Measurements from ENCODE around the gene YIPF4.
"Not testable (repeated sequence)": the region's sequence is repeated elsewhere in the genome, so short reads cannot be mapped to it uniquely, and the experiment has no call there.

Gene YIPF4

GRCh38 chr2:32330136-32330535, 52.4 kb downstream of the YIPF4 start:
- H3K4me3 ChIP-seq (ENCODE audit: low read length): no peak overlapping the region
- no peak for TF ChIP-seq ZNF274 (IDR thresholded peaks at IDR 0.05; ENCODE audit: low read depth, low read length)

GRCh38 chr2:32342801-32343200, 65.1 kb downstream of the YIPF4 start:
- no peak overlapping the region for H3K4me3 ChIP-seq (ENCODE audit: low read length)
- no peak for TF ChIP-seq ZNF274 (IDR thresholded peaks at IDR 0.05; ENCODE audit: low read depth, low read length)

DNA sequence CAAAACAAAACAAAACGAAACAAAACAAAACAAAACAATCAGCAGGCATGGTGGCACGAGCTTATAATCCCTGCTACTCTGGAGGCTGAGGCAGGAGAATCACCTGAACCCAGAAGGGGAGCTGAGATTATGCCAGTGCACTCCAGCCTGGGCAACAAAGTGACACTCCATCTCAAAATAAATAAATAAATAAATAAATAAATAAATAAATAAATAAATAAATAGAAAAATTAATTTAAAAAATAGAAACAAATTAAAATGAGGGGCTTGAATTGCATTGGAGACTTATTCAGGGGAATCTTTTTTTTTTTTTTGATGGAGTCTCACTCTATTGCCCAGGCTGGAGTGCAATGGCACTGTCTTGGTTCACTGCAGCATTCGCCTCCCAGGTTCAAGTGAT, 73.1 kb downstream of the YIPF4 start:
- H3K4me3 ChIP-seq (ENCODE audit: low read length): not testable (repeated sequence)

GRCh38 chr2:32355976-32356680, 78.4 kb downstream of the YIPF4 start:
- peak overlapping the region; percentile 65 for H3K4me3 ChIP-seq (ENCODE audit: low read length)
- no peak for TF ChIP-seq ZNF274 (IDR thresholded peaks at IDR 0.05; ENCODE audit: low read depth, low read length)

DNA sequence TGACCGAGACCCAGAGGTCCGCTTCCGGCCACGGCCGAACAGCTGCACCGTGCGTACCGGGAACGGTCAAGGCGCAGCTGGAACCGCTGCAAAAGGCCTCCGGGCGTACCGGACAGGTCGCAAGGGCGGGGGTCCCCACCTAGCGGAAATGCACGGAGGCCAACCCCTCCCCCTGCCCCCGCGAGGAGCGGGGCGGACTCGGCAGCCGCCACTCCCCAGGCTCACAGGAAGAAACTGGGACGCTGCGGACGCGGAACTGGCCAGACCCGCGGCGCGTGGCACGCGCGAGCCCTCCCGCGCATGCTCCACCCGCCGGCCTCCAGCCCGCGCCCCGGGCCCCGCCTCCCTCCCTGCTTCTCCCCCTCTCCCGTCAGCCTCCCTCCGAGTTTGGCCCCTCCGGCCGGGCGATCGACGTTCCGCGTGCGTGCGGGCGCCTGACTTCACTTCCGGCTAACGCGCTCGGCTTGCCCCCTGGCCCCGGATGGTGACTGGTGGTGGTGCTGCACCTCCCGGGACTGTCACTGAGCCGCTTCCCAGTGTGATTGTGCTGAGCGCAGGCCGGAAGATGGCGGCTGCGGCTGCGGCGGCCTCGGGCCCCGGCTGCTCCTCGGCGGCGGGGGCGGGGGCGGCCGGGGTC, 79.1 kb downstream of the YIPF4 start, which contains the start of gene BIRC6:
Gene BIRC6, plus strand, starts transcription at position 343 of the 637 bp plus-strand sequence. Its CDS starts 139 bp downstream, at position 482.
- peak within 1 kb of the TSS; percentile 98 for H3K4me3 ChIP-seq (ENCODE audit: low read length)
- TF ChIP-seq ZNF274 (IDR thresholded peaks at IDR 0.05; ENCODE audit: low read depth, low read length): no peak

DNA sequence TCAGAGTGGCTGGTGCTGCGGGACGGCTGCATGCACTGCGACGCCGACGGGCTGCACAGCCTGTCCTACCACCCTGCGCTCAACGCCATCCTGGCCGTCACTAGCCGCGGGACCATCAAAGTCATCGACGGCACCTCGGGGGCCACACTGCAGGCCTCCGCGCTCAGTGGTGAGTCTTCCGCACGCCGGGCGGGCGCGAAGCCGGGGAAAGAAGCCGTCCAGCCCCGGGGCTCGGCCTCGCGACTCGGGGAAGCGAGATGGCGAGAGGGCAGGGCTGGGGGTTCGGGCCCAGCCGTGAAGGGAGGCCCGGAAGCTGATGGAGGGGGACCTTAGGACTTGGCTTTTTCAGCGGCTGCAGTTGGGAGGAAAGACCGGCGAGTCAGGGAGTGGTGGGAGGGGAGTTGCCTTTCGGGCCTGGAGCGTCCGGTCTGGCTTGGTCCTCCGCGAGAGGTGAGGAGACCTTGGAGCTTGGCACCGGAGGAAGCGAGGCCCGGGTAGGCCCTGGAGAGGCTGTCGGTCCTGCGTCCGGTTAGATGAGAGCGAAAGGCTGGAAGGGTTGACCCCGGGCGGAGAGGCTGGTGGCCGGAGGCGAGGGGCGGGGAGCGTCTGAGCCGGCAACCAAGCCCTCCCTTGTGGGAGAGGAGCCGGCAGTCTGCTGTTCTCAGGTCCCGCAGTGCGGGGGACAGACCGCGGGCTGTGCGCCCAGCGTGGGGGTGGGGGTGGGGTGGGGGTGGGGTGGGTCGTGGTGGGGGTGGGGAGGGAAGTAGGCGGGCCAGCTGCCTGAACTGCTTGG, 79.8 kb downstream of the YIPF4 start:
- H3K4me3 ChIP-seq (ENCODE audit: low read length): peak overlapping the region; percentile 98
- no peak for TF ChIP-seq ZNF274 (IDR thresholded peaks at IDR 0.05; ENCODE audit: low read depth, low read length)

DNA sequence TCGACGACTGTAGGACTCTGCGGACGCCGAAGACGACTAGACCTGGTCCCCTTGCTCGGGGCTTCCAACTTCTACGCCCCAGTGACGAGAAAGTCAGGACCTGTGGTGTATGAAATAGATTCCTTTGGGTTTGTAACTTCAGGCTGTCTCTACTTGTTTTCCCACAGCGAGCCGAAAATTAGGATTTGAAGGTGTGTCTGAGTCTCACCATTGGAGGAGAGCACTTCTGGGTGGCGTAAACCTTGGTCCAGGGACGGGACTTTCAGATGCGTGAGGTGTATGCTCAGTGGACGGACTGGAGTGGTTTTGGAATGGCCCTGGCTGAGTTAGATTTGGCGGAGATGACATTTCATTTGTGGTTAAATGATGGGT, 80.4 kb downstream of the YIPF4 start:
- peak overlapping the region; percentile 98 for H3K4me3 ChIP-seq (ENCODE audit: low read length)
- TF ChIP-seq ZNF274 (IDR thresholded peaks at IDR 0.05; ENCODE audit: low read depth, low read length): no peak

DNA sequence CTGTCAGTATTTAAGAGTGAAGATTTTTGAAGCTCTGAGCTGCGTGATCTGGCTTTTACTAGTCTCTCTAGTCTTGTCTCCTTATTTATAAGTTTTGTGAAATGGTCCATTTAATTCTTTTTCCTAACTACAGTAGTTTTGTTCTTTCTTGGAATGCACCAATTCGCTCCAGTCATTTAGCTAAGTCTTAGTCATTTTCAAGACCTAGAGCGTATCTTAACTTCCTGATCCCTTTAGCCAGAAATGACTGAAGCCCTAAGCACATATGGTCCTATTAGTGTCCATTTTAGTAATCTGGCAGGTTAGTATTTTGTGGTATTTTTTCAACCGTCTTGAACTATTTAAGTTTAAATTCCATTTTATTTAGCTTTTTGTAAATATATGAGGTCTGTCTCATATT, 82.7 kb downstream of the YIPF4 start:
- no peak for TF ChIP-seq ZNF274 (IDR thresholded peaks at IDR 0.05; ENCODE audit: low read depth, low read length)
- no peak overlapping the region; the same call in 1 of the 2 replicates for H3K4me3 ChIP-seq (ENCODE audit: low read length)

DNA sequence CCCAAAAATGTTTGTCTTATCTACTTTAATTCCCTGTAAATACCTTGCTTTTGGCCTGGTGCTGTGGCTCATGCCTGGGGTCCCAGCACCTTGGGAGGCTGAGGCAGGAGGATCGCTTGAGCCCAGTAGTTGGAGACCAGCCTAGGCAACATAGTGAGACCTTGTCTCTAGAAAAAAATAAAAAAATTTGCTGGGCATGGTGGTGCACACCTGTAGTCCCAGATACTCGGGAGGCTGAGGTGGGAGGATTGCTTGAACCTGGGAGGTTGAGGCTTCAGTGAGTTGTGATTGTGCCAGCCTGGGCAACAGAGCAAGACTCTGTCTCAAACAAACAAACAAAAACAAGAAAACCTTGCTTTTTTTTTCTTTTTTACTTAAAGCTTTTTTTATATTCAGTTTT, 85.3 kb downstream of the YIPF4 start:
- not testable (repeated sequence) for H3K4me3 ChIP-seq (ENCODE audit: low read length)

- H3K4me3 ChIP-seq (ENCODE audit: low read length): no peak overlapping the region
- TF ChIP-seq ZNF274 (IDR thresholded peaks at IDR 0.05; ENCODE audit: low read depth, low read length): no peak
These were observed 85.9 kb downstream of the YIPF4 start for GRCh38 chr2:32363597-32363996.

DNA sequence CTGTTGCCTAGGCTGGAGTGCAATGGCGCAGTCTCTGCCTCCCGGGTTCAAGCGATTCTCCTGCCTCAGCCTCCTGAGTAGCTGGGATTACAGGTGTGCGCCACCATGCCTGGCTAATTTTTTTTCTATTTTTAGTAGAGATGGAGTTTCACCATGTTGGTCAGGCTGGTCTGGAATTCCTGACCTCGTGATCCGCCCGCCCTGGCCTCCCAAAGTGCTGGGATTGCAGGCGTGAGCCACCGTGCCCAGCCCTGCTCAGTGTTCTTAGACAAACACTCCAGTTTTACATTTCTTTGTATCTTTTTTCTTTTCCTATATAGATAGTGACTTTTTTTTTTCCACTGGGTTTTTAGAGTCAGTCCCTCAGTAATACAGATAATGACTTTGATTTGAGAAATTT, 86.6 kb downstream of the YIPF4 start:
- H3K4me3 ChIP-seq (ENCODE audit: low read length): not testable (repeated sequence)

- H3K4me3 ChIP-seq (ENCODE audit: low read length): not testable (repeated sequence)
These were observed 88.0 kb downstream of the YIPF4 start for GRCh38 chr2:32365679-32366078.

All from GM08714 (cell line).